ENCODE results near the gene FIZ1.
"Not testable (repeated sequence)": the region's sequence is repeated elsewhere in the genome, so short reads cannot be mapped to it uniquely, and the experiment has no call there.

The FIZ1 gene

DNA sequence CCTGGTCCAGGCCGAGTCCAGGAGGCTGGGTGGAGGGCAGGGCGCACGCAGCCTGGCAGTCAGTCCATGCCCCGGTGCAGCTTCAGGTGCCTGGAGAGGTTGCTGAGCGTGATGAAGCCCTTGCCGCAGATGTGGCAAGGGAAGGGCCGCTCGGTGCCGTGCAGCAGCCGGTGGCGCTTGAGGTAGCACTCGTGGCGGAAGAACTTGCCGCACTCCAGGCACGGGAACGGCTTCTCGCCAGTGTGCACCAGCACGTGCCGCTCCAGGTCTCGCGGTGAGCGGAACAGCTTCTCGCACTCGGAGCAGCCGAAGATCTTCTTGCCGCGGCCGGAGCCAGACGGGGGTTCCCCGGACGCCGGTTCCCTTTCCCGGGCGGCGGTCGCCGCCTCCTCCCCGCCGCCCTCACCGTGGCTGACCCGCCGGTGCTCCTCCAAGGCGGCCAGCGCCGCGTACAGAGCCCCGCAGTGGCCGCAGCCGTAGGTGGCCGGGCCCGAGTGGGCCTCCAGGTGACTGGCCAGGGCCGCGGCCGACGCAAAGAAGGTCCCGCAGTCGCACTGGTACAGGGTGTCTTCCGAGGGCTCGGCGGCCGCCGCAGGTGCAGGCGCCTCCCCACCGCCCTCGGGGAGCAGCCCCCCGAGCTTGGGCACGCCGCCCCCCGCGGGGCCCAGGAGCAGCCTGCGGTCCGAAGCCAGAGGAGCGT is 6.8 kb downstream of the FIZ1 start:
- no peak for DNase-seq

GRCh38 chr19:55591555-55591954 is 7.8 kb downstream of the FIZ1 start:
- no peak for DNase-seq

GRCh38 chr19:55590617-55591016 is 8.7 kb downstream of the FIZ1 start:
- DNase-seq = no peak

- DNase-seq = no peak
These were observed 9.2 kb downstream of the FIZ1 start for GRCh38 chr19:55590109-55590508.

DNA sequence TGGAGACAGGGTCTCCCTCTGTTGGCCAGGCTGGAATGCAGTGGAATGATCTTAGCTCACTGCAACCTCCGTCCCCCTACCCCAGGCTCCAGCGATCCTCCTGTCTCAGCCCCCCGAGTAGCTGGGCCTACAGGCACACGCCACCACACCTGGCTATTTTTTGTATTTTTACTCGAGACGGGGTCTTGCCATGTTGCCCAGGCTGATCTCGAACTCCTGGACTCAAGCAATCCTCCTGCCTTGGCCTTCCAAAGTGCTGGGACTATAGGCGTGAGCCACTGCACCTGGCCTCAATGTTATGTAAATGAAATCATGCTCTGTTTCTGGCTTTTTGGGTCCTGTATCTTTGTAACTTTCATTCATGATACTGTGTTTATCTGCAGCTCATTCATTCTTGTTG is 10.6 kb downstream of the FIZ1 start:
- DNase-seq = no peak

GRCh38 chr19:55586976-55587668 is 12.2 kb downstream of the FIZ1 start:
- peak; percentile 93 for DNase-seq

GRCh38 chr19:55585658-55586339 is 13.5 kb downstream of the FIZ1 start:
- peak; percentile 69 for DNase-seq

GRCh38 chr19:55584871-55585270 is 14.4 kb downstream of the FIZ1 start:
- DNase-seq = no peak

DNA sequence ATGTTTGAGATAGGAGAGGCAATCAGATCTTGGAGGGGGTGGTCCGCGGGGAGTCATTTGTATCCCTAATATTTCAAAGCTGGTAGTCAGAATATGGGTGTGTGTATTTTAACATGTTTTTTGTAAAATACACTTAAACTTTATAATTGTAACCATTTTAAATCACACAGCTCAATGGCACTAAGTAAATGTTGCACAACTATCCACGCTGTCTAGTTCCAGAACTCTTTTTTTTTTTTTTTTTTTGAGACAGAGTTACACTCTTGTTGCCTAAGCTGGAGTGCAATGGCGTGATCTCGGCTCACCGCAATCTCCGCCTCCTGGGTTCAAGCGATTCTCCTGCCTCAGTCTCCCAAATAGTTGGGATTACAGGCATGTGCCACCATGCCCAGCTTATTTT is 15.4 kb downstream of the FIZ1 start:
- DNase-seq = not testable (repeated sequence)

DNA sequence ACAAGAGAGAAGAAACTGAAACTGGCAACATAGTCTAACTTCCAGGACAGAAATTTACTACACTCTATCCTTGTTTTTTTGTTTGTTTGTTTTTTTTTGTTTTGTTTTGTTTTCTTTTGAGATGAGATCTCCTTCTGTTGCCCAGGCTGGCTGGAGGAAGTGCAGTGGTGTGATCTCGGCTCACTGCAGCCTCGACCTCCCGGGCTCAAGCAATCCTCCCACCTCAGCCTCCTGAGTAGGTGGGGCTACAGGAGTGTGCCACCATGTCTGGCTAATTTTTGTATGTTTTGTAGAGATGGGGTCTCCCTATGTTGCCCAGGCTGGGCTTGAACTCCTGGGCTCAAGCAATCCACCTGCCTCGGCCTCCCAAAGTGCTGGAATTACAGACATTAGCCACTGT is 17.0 kb downstream of the FIZ1 start:
- not testable (repeated sequence) for DNase-seq

- DNase-seq = no peak
These were observed 17.5 kb downstream of the FIZ1 start for GRCh38 chr19:55581823-55582223.

- no peak for DNase-seq
These were observed 18.0 kb downstream of the FIZ1 start for GRCh38 chr19:55581145-55581822.

DNA sequence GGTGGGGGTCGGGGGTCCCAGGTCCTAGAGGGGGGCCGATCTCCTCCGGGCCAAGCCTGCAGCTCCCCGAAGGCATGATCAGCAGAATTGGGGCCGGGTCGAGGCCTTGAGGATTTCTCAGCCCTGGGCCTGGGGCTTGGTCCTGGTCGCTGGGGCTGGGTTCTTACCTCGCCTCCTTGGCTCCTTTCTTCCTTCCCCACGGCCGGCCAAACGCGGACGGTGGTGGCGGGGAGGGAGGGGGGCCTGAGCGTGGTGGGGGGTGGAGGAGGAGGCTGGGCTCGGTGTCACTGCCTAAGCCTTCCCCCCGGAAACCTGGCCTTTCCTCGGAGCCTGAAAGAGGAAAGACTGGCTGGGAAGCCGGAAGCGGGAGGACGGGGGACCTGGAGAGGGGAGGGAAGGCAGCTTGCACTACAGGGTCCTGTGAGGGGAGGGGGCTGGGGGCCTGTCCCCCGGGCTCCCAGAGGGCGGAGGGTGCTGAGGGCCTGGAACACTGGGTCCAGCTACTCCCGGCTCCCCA is 18.6 kb downstream of the FIZ1 start, which contains the start of gene ZNF579:
Gene ZNF579 (minus strand): TSS at position 221 of the 517 bp plus-strand sequence. CDS start 1,209 bp downstream, outside the sequence.
- DNase-seq = peak; percentile 82

- no peak for DNase-seq
These were observed 19.3 kb downstream of the FIZ1 start for GRCh38 chr19:55579766-55580621.

GRCh38 chr19:55578761-55579747 is 20.3 kb downstream of the FIZ1 start:
- no peak for DNase-seq

GRCh38 chr19:55578031-55578760 is 21.1 kb downstream of the FIZ1 start:
- no peak for DNase-seq

GRCh38 chr19:55576746-55577145 is 22.6 kb downstream of the FIZ1 start:
- DNase-seq = no peak

GRCh38 chr19:55573929-55574328 is 25.4 kb downstream of the FIZ1 start:
- not testable (repeated sequence) for DNase-seq

GRCh38 chr19:55569477-55569876 is 29.8 kb downstream of the FIZ1 start:
- not testable (repeated sequence) for DNase-seq
